Endodermal cell (in vitro differentiated cells): Measurements from ENCODE around the gene GYG1. TPM values are rescaled to one million over a fixed set of nuclear protein-coding genes. Genes with fewer than 3 reads are reported as not detected.

ENCODE experiments used
- DNase-seq: peaks from one replicate; pipeline ENCODE4 v3.0.0-alpha.2; 2017
- H3K27ac ChIP-seq: 2 replicates; pipeline ENCODE4 v1.5.1; 2013; ENCODE audit warnings: mild to moderate bottlenecking, low read depth, low read length, moderate library complexity
- H3K27me3 ChIP-seq: 2 replicates; pipeline ENCODE4 v1.6.1; 2013; ENCODE audit warnings: mild to moderate bottlenecking, low read length, moderate library complexity; ENCODE audit not compliant: insufficient read depth, control insufficient read depth, poor library complexity, severe bottlenecking
- H3K36me3 ChIP-seq: 2 replicates; pipeline ENCODE4 v1.7.0; 2013; ENCODE audit warnings: mild to moderate bottlenecking, low read length, moderate library complexity; ENCODE audit not compliant: control insufficient read depth, insufficient read depth
- H3K4me1 ChIP-seq: one replicate; pipeline ENCODE4 v1.7.0; 2013; ENCODE audit warnings: low read length; ENCODE audit not compliant: control insufficient read depth, insufficient read depth
- H3K4me3 ChIP-seq: 2 replicates; pipeline ENCODE4 v1.5.1; 2013; ENCODE audit warnings: mild to moderate bottlenecking, low read length, moderate library complexity
- H3K9ac ChIP-seq: 2 replicates; pipeline ENCODE4 v1.6.1; 2013; ENCODE audit warnings: mild to moderate bottlenecking, low read length, moderate library complexity; ENCODE audit not compliant: poor library complexity, severe bottlenecking; ENCODE audit errors: extremely low read depth
- H3K9me3 ChIP-seq: 2 replicates; pipeline ENCODE4 v1.6.1; 2013; ENCODE audit warnings: mild to moderate bottlenecking, low read length, moderate library complexity; ENCODE audit not compliant: control insufficient read depth
- H3K27ac Mint-ChIP-seq: 2 replicates; pipeline ENCODE4 v1.8.0; 2020; ENCODE audit warnings: mixed read lengths
- H3K27me3 Mint-ChIP-seq: 2 replicates; pipeline ENCODE4 v1.8.0; 2021; ENCODE audit warnings: mild to moderate bottlenecking, mixed read lengths; ENCODE audit not compliant: insufficient read depth
- H3K36me3 Mint-ChIP-seq: 2 replicates; pipeline ENCODE4 v1.8.0; 2020; ENCODE audit warnings: low read depth, mixed read lengths
- H3K4me1 Mint-ChIP-seq: 2 replicates; pipeline ENCODE4 v1.8.0; 2020; ENCODE audit warnings: mixed read lengths
- H3K4me3 Mint-ChIP-seq: 2 replicates; pipeline ENCODE4 v1.8.0; 2020; ENCODE audit warnings: mild to moderate bottlenecking, moderate library complexity, mixed read lengths
- H3K9me3 Mint-ChIP-seq: 2 replicates; pipeline ENCODE4 v1.8.0; 2020; ENCODE audit warnings: mild to moderate bottlenecking, mixed read lengths
- CTCF ChIP-seq: fragments of 200-600 bp; sonication (generic); conservative IDR thresholded peaks from 2 replicates; pipeline ENCODE4 v1.5.0; 2021; ENCODE audit warnings: antibody characterized with exemption, mild to moderate bottlenecking
- WGBS, 2 experiments: methylation state at CpG; one replicate each; pipeline versions ENCODE4 v1.1.5 to v1.1.7; 2013; ENCODE audit warnings: missing lambda C conversion rate in 2 of 2, mixed read lengths in 1 of 2; ENCODE audit not compliant: insufficient coverage in 1 of 2, insufficient read length in 1 of 2; 5-methylcytosine and 5-hydroxymethylcytosine counted together
- total RNA-seq, 2 donors: library from RNA; stranded (reverse); fragmentation: NEBNext Ultra II Directional in 1 of 2; extraction: Animal tissue kit (Norgen Biotek cat#: 25700) in 1 of 2; gene quantifications; 2 replicates in 1 of 2; 3 replicates in 1 of 2; pipeline ENCODE4 v1.2.1, GENCODE V29; 2021

Gene GYG1
- total RNA-seq, 2 donors from 2014 or later, result 22.2 to 30.6 TPM

- H3K27ac Mint-ChIP-seq, result no peak overlapping the region
- Histone ChIP-seq H3K27me3 (no peaks in the 10 kb centered on the region), H3K4me3 (no peak overlapping the region), H3K27ac (no peak overlapping the region), H3K9me3 (no peaks in the 10 kb centered on the region), H3K9ac (no peak overlapping the region), H3K36me3 (peaks cover 19% of the 10 kb centered on the region), H3K4me1 (peaks cover 4% of the 10 kb centered on the region)
- no peak for TF ChIP-seq CTCF
- WGBS, 2 experiments, result 92 to 98% methylated on average over 3 of the region's 3 CpGs
- no peaks in the 10 kb centered on the region for H3K9me3 Mint-ChIP-seq
- H3K4me1 Mint-ChIP-seq, result peaks cover 30% of the 10 kb centered on the region
- peaks cover 15% of the 10 kb centered on the region for H3K36me3 Mint-ChIP-seq
- H3K4me3 Mint-ChIP-seq, result no peak overlapping the region
- H3K27me3 Mint-ChIP-seq, result no peaks in the 10 kb centered on the region
- DNase-seq, result no peak
These were observed 8.9 kb downstream of the GYG1 start for GRCh38 chr3:149000206-149000745.

- Mint-ChIP-seq H3K9me3 (no peaks in the 10 kb centered on the region), H3K36me3 (peaks cover 5% of the 10 kb centered on the region), H3K27me3 (no peaks in the 10 kb centered on the region), H3K27ac (no peak overlapping the region), H3K4me3 (no peak overlapping the region), H3K4me1 (peaks cover 30% of the 10 kb centered on the region)
- TF ChIP-seq CTCF, result no peak
- DNase-seq, result no peak
- Histone ChIP-seq H3K9ac (no peak overlapping the region), H3K4me1 (peaks cover 4% of the 10 kb centered on the region), H3K27me3 (no peaks in the 10 kb centered on the region), H3K9me3 (no peaks in the 10 kb centered on the region), H3K27ac (no peak overlapping the region), H3K36me3 (peaks cover 10% of the 10 kb centered on the region), H3K4me3 (no peak overlapping the region)
- 100% methylated on average over 1 to 3 of the region's 3 CpGs for WGBS, 2 experiments
These were observed 10.4 kb downstream of the GYG1 start for GRCh38 chr3:149001727-149002126.

GRCh38 chr3:149003653-149004305, 12.4 kb downstream of the GYG1 start:
- no peaks in the 10 kb centered on the region for H3K27me3 ChIP-seq
- TF ChIP-seq CTCF, result no peak
- peaks cover 5% of the 10 kb centered on the region for H3K36me3 ChIP-seq
- peak; percentile 57 for DNase-seq
- Mint-ChIP-seq H3K27ac (peak overlapping the region; percentile 56), H3K36me3 (peaks cover 6% of the 10 kb centered on the region), H3K4me1 (peaks cover 27% of the 10 kb centered on the region), H3K4me3 (no peak overlapping the region), H3K27me3 (no peaks in the 10 kb centered on the region), H3K9me3 (no peaks in the 10 kb centered on the region)
- H3K9me3 ChIP-seq, result no peaks in the 10 kb centered on the region
- H3K4me3 ChIP-seq, result no peak overlapping the region
- no peak overlapping the region for H3K27ac ChIP-seq
- 69 to 77% methylated on average over 2 to 6 of the region's 6 CpGs for WGBS, 2 experiments
- H3K4me1 ChIP-seq, result peaks cover 4% of the 10 kb centered on the region
- no peak overlapping the region for H3K9ac ChIP-seq
